GM18519 (cell line): ENCODE data around the gene DOCK3.
"Not testable (repeated sequence)": the region's sequence is repeated elsewhere in the genome, so short reads cannot be mapped to it uniquely, and the experiment has no call there.

Experiments
- ATAC-seq: cut with Tn5 transposase; IDR thresholded peaks from one replicate; pipeline ENCODE4 v1.9.1; 2021; ENCODE audit warnings: mild to moderate bottlenecking, moderate library complexity; ENCODE audit not compliant: unreplicated experiment, low FRiP score

The DOCK3 gene

GRCh38 chr3:50781766-50782165 is 107.0 kb downstream of the DOCK3 start:
- not testable (repeated sequence) for ATAC-seq

GRCh38 chr3:50786631-50787030 is 111.9 kb downstream of the DOCK3 start:
- ATAC-seq: no peak

GRCh38 chr3:50790894-50791293 is 116.2 kb downstream of the DOCK3 start:
- not testable (repeated sequence) for ATAC-seq

GRCh38 chr3:50792568-50792967 is 117.8 kb downstream of the DOCK3 start:
- no peak for ATAC-seq

- not testable (repeated sequence) for ATAC-seq
Observed at GRCh38 chr3:50803805-50804204, 129.1 kb downstream of the DOCK3 start.

GRCh38 chr3:50804376-50804775 is 129.6 kb downstream of the DOCK3 start:
- ATAC-seq: not testable (repeated sequence)

- ATAC-seq: no peak
Observed at GRCh38 chr3:50805321-50805720, 130.6 kb downstream of the DOCK3 start.

GRCh38 chr3:50806031-50806430 is 131.3 kb downstream of the DOCK3 start:
- no peak for ATAC-seq

GRCh38 chr3:50806806-50807205 is 132.1 kb downstream of the DOCK3 start:
- no peak for ATAC-seq

- ATAC-seq: no peak
Observed at GRCh38 chr3:50807266-50807665, 132.5 kb downstream of the DOCK3 start.

GRCh38 chr3:50811893-50812292 is 137.2 kb downstream of the DOCK3 start:
- ATAC-seq: no peak

GRCh38 chr3:50815844-50816243 is 141.1 kb downstream of the DOCK3 start:
- no peak for ATAC-seq

- ATAC-seq: no peak
Observed at GRCh38 chr3:50816894-50817293, 142.2 kb downstream of the DOCK3 start.

GRCh38 chr3:50817756-50818529 is 143.2 kb downstream of the DOCK3 start:
- no peak for ATAC-seq

- no peak for ATAC-seq
Observed at GRCh38 chr3:50819882-50820281, 145.2 kb downstream of the DOCK3 start.

- ATAC-seq: no peak
Observed at GRCh38 chr3:50825841-50826240, 151.1 kb downstream of the DOCK3 start.

GRCh38 chr3:50830451-50830850 is 155.7 kb downstream of the DOCK3 start:
- ATAC-seq: no peak

GRCh38 chr3:50831009-50831408 is 156.3 kb downstream of the DOCK3 start:
- not testable (repeated sequence) for ATAC-seq

- no peak for ATAC-seq
Observed at GRCh38 chr3:50840983-50841489, 166.3 kb downstream of the DOCK3 start.

GRCh38 chr3:50848308-50848707 is 173.6 kb downstream of the DOCK3 start:
- ATAC-seq: no peak

- ATAC-seq: no peak
Observed at GRCh38 chr3:50850639-50851511, 176.1 kb downstream of the DOCK3 start.
